Measurements from ENCODE around the gene MBNL3.
"Not testable (repeated sequence)": the region's sequence is repeated elsewhere in the genome, so short reads cannot be mapped to it uniquely, and the experiment has no call there.

MBNL3 gene

GRCh38 chrX:132367984-132368383, 120.9 kb downstream of the MBNL3 start:
- DNase-seq: no peak

GRCh38 chrX:132367314-132367713, 121.5 kb downstream of the MBNL3 start:
- DNase-seq: no peak

GRCh38 chrX:132365490-132365889, 123.3 kb downstream of the MBNL3 start:
- DNase-seq: no peak

GRCh38 chrX:132364313-132364712, 124.5 kb downstream of the MBNL3 start:
- DNase-seq: no peak

- DNase-seq: no peak
These were observed 135.4 kb downstream of the MBNL3 start for GRCh38 chrX:132353430-132353829.

GRCh38 chrX:132336172-132336571, 152.7 kb downstream of the MBNL3 start:
- no peak for DNase-seq

GRCh38 chrX:132333351-132333750, 155.5 kb downstream of the MBNL3 start:
- no peak for DNase-seq

- DNase-seq: no peak
These were observed 157.3 kb downstream of the MBNL3 start for GRCh38 chrX:132331532-132331931.

GRCh38 chrX:132331000-132331399, 157.8 kb downstream of the MBNL3 start:
- DNase-seq: no peak

GRCh38 chrX:132330156-132330729, 158.6 kb downstream of the MBNL3 start:
- DNase-seq: no peak

GRCh38 chrX:132326960-132327359, 161.9 kb downstream of the MBNL3 start:
- not testable (repeated sequence) for DNase-seq
